ENCODE measurements around the gene NEMP1.

Gene NEMP1

GRCh38 chr12:57118711-57119271 lies 40.2 kb upstream of the NEMP1 start:
- no peak overlapping the region for H3K27ac ChIP-seq (ENCODE audit: low read depth, low read length)
- no peak overlapping the region for H3K4me3 ChIP-seq (ENCODE audit: low read depth in 1 of 5, low read length in 5 of 5)
- no peaks in the 10 kb centered on the region for H3K27me3 ChIP-seq (ENCODE audit: control insufficient read depth in 5 of 5, insufficient read depth in 4 of 5, low read length in 5 of 5)
- H3K9me3 ChIP-seq (ENCODE audit: control insufficient read depth in 5 of 5, low read length in 5 of 5), result no peaks in the 10 kb centered on the region
- H3K4me1 ChIP-seq (ENCODE audit: control insufficient read depth in 5 of 5, insufficient read depth in 5 of 5, low read length in 5 of 5), result peaks cover 0 to 12% (median 2%) of the 10 kb centered on the region in 5 donors
- H3K9ac ChIP-seq (ENCODE audit: low read length in 5 of 5), result no peak overlapping the region
- H3K36me3 ChIP-seq (ENCODE audit: control insufficient read depth in 5 of 5, insufficient read depth in 5 of 5, low read length in 5 of 5), result no peaks in the 10 kb centered on the region

GRCh38 chr12:57116580-57117281 lies 38.1 kb upstream of the NEMP1 start:
- no peak overlapping the region for H3K9ac ChIP-seq (ENCODE audit: low read length in 5 of 5)
- H3K27me3 ChIP-seq (ENCODE audit: control insufficient read depth in 5 of 5, insufficient read depth in 4 of 5, low read length in 5 of 5), result no peaks in the 10 kb centered on the region
- H3K9me3 ChIP-seq (ENCODE audit: control insufficient read depth in 5 of 5, low read length in 5 of 5), result no peaks in the 10 kb centered on the region
- no peak overlapping the region for H3K27ac ChIP-seq (ENCODE audit: low read depth, low read length)
- H3K4me1 ChIP-seq (ENCODE audit: control insufficient read depth in 5 of 5, insufficient read depth in 5 of 5, low read length in 5 of 5), result peaks cover 5 to 22% (median 10%) of the 10 kb centered on the region in 5 donors
- H3K4me3 ChIP-seq (ENCODE audit: low read depth in 1 of 5, low read length in 5 of 5), result no peak overlapping the region
- no peaks in the 10 kb centered on the region for H3K36me3 ChIP-seq (ENCODE audit: control insufficient read depth in 5 of 5, insufficient read depth in 5 of 5, low read length in 5 of 5)

GRCh38 chr12:57112492-57113294 lies 34.1 kb upstream of the NEMP1 start:
- Histone ChIP-seq H3K4me3 (ENCODE audit: low read depth in 1 of 5, low read length in 5 of 5) (peak overlapping the region; percentile 78 to 98 (median 94)), H3K9me3 (ENCODE audit: control insufficient read depth in 5 of 5, low read length in 5 of 5) (no peaks in the 10 kb centered on the region)

GRCh38 chr12:57111031-57111734 lies 32.6 kb upstream of the NEMP1 start, which contains the start of gene STAT6:
Gene STAT6 (minus strand): TSS chr12:57111362. CDS start chr12:57108278, 3,084 bp downstream.
- no peaks in the 10 kb centered on the region for H3K9me3 ChIP-seq (ENCODE audit: control insufficient read depth in 5 of 5, low read length in 5 of 5)
- H3K27ac ChIP-seq (ENCODE audit: low read depth, low read length), result peak within 1 kb of the TSS; percentile 100
- peak within 1 kb of the TSS; percentile 78 to 98 (median 94) for H3K4me3 ChIP-seq (ENCODE audit: low read depth in 1 of 5, low read length in 5 of 5)
- H3K36me3 ChIP-seq (ENCODE audit: control insufficient read depth in 5 of 5, insufficient read depth in 5 of 5, low read length in 5 of 5), result peaks cover 0 to 24% (median 20%) of the 10 kb centered on the region in 5 donors
- peaks cover 7 to 46% (median 43%) of the 10 kb centered on the region in 5 donors for H3K4me1 ChIP-seq (ENCODE audit: control insufficient read depth in 5 of 5, insufficient read depth in 5 of 5, low read length in 5 of 5)
- H3K9ac ChIP-seq (ENCODE audit: low read length in 5 of 5), result peak within 1 kb of the TSS; percentile 84 to 99 (median 95)
- H3K27me3 ChIP-seq (ENCODE audit: control insufficient read depth in 5 of 5, insufficient read depth in 4 of 5, low read length in 5 of 5), result no peaks in the 10 kb centered on the region

More at GRCh38 chr12:57112492-57113294, 34.1 kb upstream of the NEMP1 start:
- peak overlapping the region; percentile 100 for H3K27ac ChIP-seq (ENCODE audit: low read depth, low read length)
- peaks cover 5 to 43% (median 40%) of the 10 kb centered on the region in 5 donors for H3K4me1 ChIP-seq (ENCODE audit: control insufficient read depth in 5 of 5, insufficient read depth in 5 of 5, low read length in 5 of 5)
- H3K27me3 ChIP-seq (ENCODE audit: control insufficient read depth in 5 of 5, insufficient read depth in 4 of 5, low read length in 5 of 5), result no peaks in the 10 kb centered on the region
- H3K9ac ChIP-seq (ENCODE audit: low read length in 5 of 5), result peak overlapping the region in 3 of 5 donors; percentile 53 to 95 (median 92)
- H3K36me3 ChIP-seq (ENCODE audit: control insufficient read depth in 5 of 5, insufficient read depth in 5 of 5, low read length in 5 of 5), result peaks cover 0 to 9% (median 5%) of the 10 kb centered on the region in 5 donors

GRCh38 chr12:57110104-57111030 lies 31.8 kb upstream of the NEMP1 start:
- peak overlapping the region; percentile 84 to 99 (median 95) for H3K9ac ChIP-seq (ENCODE audit: low read length in 5 of 5)
- peak overlapping the region; percentile 100 for H3K27ac ChIP-seq (ENCODE audit: low read depth, low read length)
- peaks cover 7 to 46% (median 43%) of the 10 kb centered on the region in 5 donors for H3K4me1 ChIP-seq (ENCODE audit: control insufficient read depth in 5 of 5, insufficient read depth in 5 of 5, low read length in 5 of 5)
- H3K4me3 ChIP-seq (ENCODE audit: low read depth in 1 of 5, low read length in 5 of 5), result peak overlapping the region; percentile 78 to 98 (median 94)
- H3K36me3 ChIP-seq (ENCODE audit: control insufficient read depth in 5 of 5, insufficient read depth in 5 of 5, low read length in 5 of 5), result peaks cover 0 to 32% (median 28%) of the 10 kb centered on the region in 5 donors
- H3K27me3 ChIP-seq (ENCODE audit: control insufficient read depth in 5 of 5, insufficient read depth in 4 of 5, low read length in 5 of 5), result no peaks in the 10 kb centered on the region
- no peaks in the 10 kb centered on the region for H3K9me3 ChIP-seq (ENCODE audit: control insufficient read depth in 5 of 5, low read length in 5 of 5)

GRCh38 chr12:57109207-57110103 lies 30.9 kb upstream of the NEMP1 start:
- H3K27ac ChIP-seq (ENCODE audit: low read depth, low read length), result peak overlapping the region; percentile 100
- H3K4me3 ChIP-seq (ENCODE audit: low read depth in 1 of 5, low read length in 5 of 5), result peak overlapping the region; percentile 78 to 98 (median 94)
- H3K36me3 ChIP-seq (ENCODE audit: control insufficient read depth in 5 of 5, insufficient read depth in 5 of 5, low read length in 5 of 5), result peaks cover 0 to 41% (median 37%) of the 10 kb centered on the region in 5 donors
- H3K27me3 ChIP-seq (ENCODE audit: control insufficient read depth in 5 of 5, insufficient read depth in 4 of 5, low read length in 5 of 5), result no peaks in the 10 kb centered on the region
- H3K9ac ChIP-seq (ENCODE audit: low read length in 5 of 5), result peak overlapping the region in 4 of 5 donors; percentile 44 to 96 (median 94)
- H3K9me3 ChIP-seq (ENCODE audit: control insufficient read depth in 5 of 5, low read length in 5 of 5), result no peaks in the 10 kb centered on the region
- H3K4me1 ChIP-seq (ENCODE audit: control insufficient read depth in 5 of 5, insufficient read depth in 5 of 5, low read length in 5 of 5), result peaks cover 7 to 46% (median 43%) of the 10 kb centered on the region in 5 donors

GRCh38 chr12:57107456-57108155 lies 29.0 kb upstream of the NEMP1 start:
- no peak overlapping the region for H3K9ac ChIP-seq (ENCODE audit: low read length in 5 of 5)
- H3K4me3 ChIP-seq (ENCODE audit: low read depth in 1 of 5, low read length in 5 of 5), result no peak overlapping the region
- peaks cover 0 to 50% (median 46%) of the 10 kb centered on the region in 5 donors for H3K36me3 ChIP-seq (ENCODE audit: control insufficient read depth in 5 of 5, insufficient read depth in 5 of 5, low read length in 5 of 5)
- peaks cover 7 to 44% (median 41%) of the 10 kb centered on the region in 5 donors for H3K4me1 ChIP-seq (ENCODE audit: control insufficient read depth in 5 of 5, insufficient read depth in 5 of 5, low read length in 5 of 5)
- H3K27ac ChIP-seq (ENCODE audit: low read depth, low read length), result no peak overlapping the region
- H3K9me3 ChIP-seq (ENCODE audit: control insufficient read depth in 5 of 5, low read length in 5 of 5), result no peaks in the 10 kb centered on the region
- no peaks in the 10 kb centered on the region for H3K27me3 ChIP-seq (ENCODE audit: control insufficient read depth in 5 of 5, insufficient read depth in 4 of 5, low read length in 5 of 5)

Measured in subcutaneous abdominal adipose tissue (tissue), 5 donors.